H9 (cell line): ENCODE results near the gene MAPK13. TPM values are rescaled to one million over a fixed set of nuclear protein-coding genes. Genes with fewer than 3 reads are reported as not detected.

Experiments used
- DNase-seq: peaks from one replicate; pipeline ENCODE4 v3.0.0-alpha.2; 2017
- H2AFZ ChIP-seq: one replicate; pipeline ENCODE4 v1.6.1; 2013; ENCODE audit warnings: mild to moderate bottlenecking, low read length, control low read depth, moderate library complexity
- H2AK5ac ChIP-seq: 2 replicates; pipeline ENCODE4 v1.6.1; 2013; ENCODE audit warnings: low read length, control low read depth, mixed read lengths; ENCODE audit not compliant: insufficient read length
- H2BK120ac ChIP-seq: one replicate; pipeline ENCODE4 v1.6.1; 2013; ENCODE audit warnings: low read depth, mild to moderate bottlenecking, low read length, control low read depth, inconsistent platforms; ENCODE audit not compliant: poor library complexity, severe bottlenecking
- H2BK12ac ChIP-seq: 2 replicates; pipeline ENCODE4 v1.6.1; 2013; ENCODE audit warnings: low read length, control low read depth, mixed read lengths, low read depth; ENCODE audit not compliant: insufficient read length
- H2BK15ac ChIP-seq: 2 replicates; pipeline ENCODE4 v1.6.1; 2013; ENCODE audit warnings: low read depth, low read length, control low read depth
- H2BK20ac ChIP-seq: one replicate; pipeline ENCODE4 v1.6.1; 2013; ENCODE audit warnings: low read depth, mild to moderate bottlenecking, low read length, control low read depth, inconsistent platforms; ENCODE audit not compliant: poor library complexity, severe bottlenecking
- H2BK5ac ChIP-seq: 2 replicates; pipeline ENCODE4 v1.6.1; 2013; ENCODE audit warnings: low read length, control low read depth, mixed read lengths; ENCODE audit not compliant: insufficient read length
- H3K14ac ChIP-seq: 2 replicates; pipeline ENCODE4 v1.6.1; 2013; ENCODE audit warnings: low read length, control low read depth; ENCODE audit not compliant: insufficient read depth
- H3K18ac ChIP-seq: 2 replicates; pipeline ENCODE4 v1.6.1; 2013; ENCODE audit warnings: low read depth, mild to moderate bottlenecking, mixed read lengths, low read length, control low read depth; ENCODE audit not compliant: insufficient read length
- H3K23ac ChIP-seq: 2 replicates; pipeline ENCODE4 v1.6.1; 2013; ENCODE audit warnings: low read length, control low read depth, mixed read lengths, low read depth; ENCODE audit not compliant: insufficient read length
- H3K23me2 ChIP-seq: 2 replicates; pipeline ENCODE4 v1.6.1; 2013; ENCODE audit warnings: low read depth, mild to moderate bottlenecking, mixed read lengths, low read length, control low read depth; ENCODE audit not compliant: insufficient read length, poor library complexity, severe bottlenecking
- H3K27ac ChIP-seq: 2 replicates; pipeline ENCODE4 v1.5.1; 2013; ENCODE audit warnings: low read length, control low read depth, mixed read lengths, low read depth; ENCODE audit not compliant: insufficient read length
- H3K27me3 ChIP-seq: 2 replicates; pipeline ENCODE4 v1.6.1; 2013; ENCODE audit warnings: low read length, control low read depth, inconsistent platforms; ENCODE audit not compliant: insufficient read depth
- H3K4ac ChIP-seq: 2 replicates; pipeline ENCODE4 v1.6.1; 2013; ENCODE audit warnings: low read depth, mild to moderate bottlenecking, control low read depth, inconsistent platforms, low read length, moderate library complexity
- H3K4me1 ChIP-seq: 2 replicates; pipeline ENCODE4 v1.6.1; 2013; ENCODE audit warnings: low read length, control low read depth, inconsistent platforms; ENCODE audit not compliant: insufficient read depth
- H3K4me2 ChIP-seq: 2 replicates; pipeline ENCODE4 v1.6.1; 2013; ENCODE audit warnings: low read length, control low read depth, mixed read lengths; ENCODE audit not compliant: insufficient read length, insufficient read depth
- H3K56ac ChIP-seq: 2 replicates; pipeline ENCODE4 v1.6.1; 2013; ENCODE audit warnings: low read depth, mild to moderate bottlenecking, mixed read lengths, low read length, control low read depth; ENCODE audit not compliant: insufficient read length
- H3K79me1 ChIP-seq: 2 replicates; pipeline ENCODE4 v1.6.1; 2013; ENCODE audit warnings: low read depth, mild to moderate bottlenecking, moderate library complexity, low read length, control low read depth, inconsistent platforms; ENCODE audit not compliant: insufficient read depth, poor library complexity, severe bottlenecking
- H3K79me2 ChIP-seq: 2 replicates; pipeline ENCODE4 v1.6.1; 2013; ENCODE audit warnings: low read length, control low read depth, inconsistent platforms; ENCODE audit not compliant: insufficient read depth
- H3K9ac ChIP-seq: 2 replicates; pipeline ENCODE4 v1.6.1; 2013; ENCODE audit warnings: low read length, control low read depth, mixed read lengths; ENCODE audit not compliant: insufficient read length; ENCODE audit errors: extremely low read depth
- H3K9me3 ChIP-seq: one replicate; pipeline ENCODE4 v1.6.1; 2013; ENCODE audit warnings: low read depth, low read length, inconsistent platforms; ENCODE audit not compliant: control insufficient read depth
- H3T11ph ChIP-seq: one replicate; pipeline ENCODE4 v1.6.1; 2013; ENCODE audit warnings: mild to moderate bottlenecking, low read length, control low read depth, inconsistent platforms
- H4K20me1 ChIP-seq: one replicate; pipeline ENCODE4 v1.6.1; 2013; ENCODE audit not compliant: control insufficient read depth, insufficient read length, insufficient read depth
- H4K5ac ChIP-seq: 2 replicates; pipeline ENCODE4 v1.6.1; 2013; ENCODE audit warnings: low read depth, mild to moderate bottlenecking, mixed read lengths, low read length, control low read depth; ENCODE audit not compliant: insufficient read length
- H4K8ac ChIP-seq: replicated peaks from 2 replicates; pipeline ENCODE4 v1.6.1; 2013; ENCODE audit warnings: low read length, control low read depth, mixed read lengths, low read depth; ENCODE audit not compliant: insufficient read length
- H4K91ac ChIP-seq: 2 replicates; pipeline ENCODE4 v1.6.1; 2013; ENCODE audit warnings: low read depth, mild to moderate bottlenecking, moderate library complexity, mixed read lengths, low read length, control low read depth; ENCODE audit not compliant: insufficient read length
- H3K27ac Mint-ChIP-seq, 3 experiments: 2 replicates in 2 of 3; 3 replicates in 1 of 3; pipeline ENCODE4 v1.8.0; 2020 to 2021; ENCODE audit warnings: mixed read lengths in 3 of 3, mild to moderate bottlenecking in 1 of 3, moderate library complexity in 1 of 3
- H3K27me3 Mint-ChIP-seq: 2 replicates; pipeline ENCODE4 v1.8.0; 2021; ENCODE audit warnings: low read depth, mild to moderate bottlenecking, moderate library complexity, mixed read lengths
- H3K36me3 Mint-ChIP-seq, 3 experiments: 2 replicates in 2 of 3; 3 replicates in 1 of 3; pipeline ENCODE4 v1.8.0; 2020 to 2021; ENCODE audit warnings: low read depth in 3 of 3, mixed read lengths in 3 of 3; ENCODE audit not compliant: insufficient read depth in 1 of 3
- H3K4me1 Mint-ChIP-seq, 2 experiments: 2 replicates each; pipeline ENCODE4 v1.8.0; 2020; ENCODE audit warnings: mixed read lengths in 2 of 2
- H3K4me3 Mint-ChIP-seq, 2 experiments: 2 replicates in 1 of 2; 3 replicates in 1 of 2; pipeline ENCODE4 v1.8.0; 2020 to 2021; ENCODE audit warnings: mild to moderate bottlenecking in 2 of 2, mixed read lengths in 2 of 2, moderate library complexity in 1 of 2
- H3K9me3 Mint-ChIP-seq, 2 experiments: 2 replicates in 1 of 2; 3 replicates in 1 of 2; pipeline ENCODE4 v1.8.0; 2020; ENCODE audit warnings: mild to moderate bottlenecking in 2 of 2, mixed read lengths in 2 of 2, moderate library complexity in 1 of 2
- WGBS: extraction: QIAGEN DNeasy Blood & Tissue Kit; methylation state at CpG from one replicate; pipeline ENCODE4 v1.1.7; 2013; ENCODE audit warnings: missing lambda C conversion rate, low lambda C conversion rate, mixed read lengths; ENCODE audit not compliant: insufficient read length; ENCODE audit errors: extremely low coverage; 5-methylcytosine and 5-hydroxymethylcytosine counted together
- total RNA-seq: library from RNA; stranded (reverse); gene quantifications from 2 replicates; pipeline ENCODE4 v1.2.1, GENCODE V29; 2021
- TF ChIP-seq, protein P1 (sequence below): fragments of 200-600 bp; sonication (generic); conservative IDR thresholded peaks from 3 replicates; pipeline ENCODE4 v1.8.0; 2021; ENCODE audit warnings: antibody characterized with exemption, mild to moderate bottlenecking

The MAPK13 gene
- total RNA-seq, 1 experiment from 2014 or later, result 18.9 TPM

DNA sequence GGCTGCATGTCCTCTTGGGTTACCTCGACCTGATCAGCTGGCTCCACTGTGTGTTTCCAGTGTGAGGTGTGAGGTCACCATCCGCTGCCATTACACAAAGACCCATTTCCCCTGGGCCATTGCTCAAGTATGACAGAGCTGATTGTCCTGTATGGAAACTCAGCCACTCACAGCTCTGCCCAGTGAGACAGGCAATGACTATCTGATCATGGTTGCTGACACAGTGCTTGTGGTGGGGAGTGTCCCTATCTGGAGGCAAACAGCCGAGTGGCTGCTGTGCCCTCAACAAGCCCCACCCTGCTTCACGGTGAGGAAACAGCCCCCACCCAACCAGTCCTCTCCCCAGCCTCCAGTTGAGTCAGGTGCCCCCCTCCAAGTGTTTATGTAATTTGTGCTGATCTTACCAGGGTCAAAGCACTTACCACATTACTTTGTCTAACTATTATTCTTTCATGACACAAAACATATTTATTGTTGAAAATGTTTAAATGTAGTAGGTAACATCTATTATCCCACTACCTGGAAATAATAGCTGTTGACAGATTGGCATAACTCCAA is 11.7 kb upstream of the MAPK13 start:
- H3K27ac Mint-ChIP-seq, result no peak overlapping the region

More for the DNA sequence above, 11.7 kb upstream of the MAPK13 start:
- no peak overlapping the region for H4K8ac ChIP-seq
- peaks cover 0 to 3% (median 0%) of the 10 kb centered on the region in 3 experiments; a peak in 3 of 7 replicates for H3K36me3 Mint-ChIP-seq
- no peak overlapping the region for H3K4ac ChIP-seq
- no peak overlapping the region for H3K27ac ChIP-seq
- H3K23ac ChIP-seq, result no peak overlapping the region
- H3K27me3 Mint-ChIP-seq, result peaks cover 2% of the 10 kb centered on the region; the same call in 1 of the 2 replicates
- H3K4me1 Mint-ChIP-seq, result peaks cover 26% of the 10 kb centered on the region in 2 experiments
- no peak overlapping the region for H4K5ac ChIP-seq
- H3K4me3 Mint-ChIP-seq, result no peak overlapping the region
- TF ChIP-seq, protein P1, sequence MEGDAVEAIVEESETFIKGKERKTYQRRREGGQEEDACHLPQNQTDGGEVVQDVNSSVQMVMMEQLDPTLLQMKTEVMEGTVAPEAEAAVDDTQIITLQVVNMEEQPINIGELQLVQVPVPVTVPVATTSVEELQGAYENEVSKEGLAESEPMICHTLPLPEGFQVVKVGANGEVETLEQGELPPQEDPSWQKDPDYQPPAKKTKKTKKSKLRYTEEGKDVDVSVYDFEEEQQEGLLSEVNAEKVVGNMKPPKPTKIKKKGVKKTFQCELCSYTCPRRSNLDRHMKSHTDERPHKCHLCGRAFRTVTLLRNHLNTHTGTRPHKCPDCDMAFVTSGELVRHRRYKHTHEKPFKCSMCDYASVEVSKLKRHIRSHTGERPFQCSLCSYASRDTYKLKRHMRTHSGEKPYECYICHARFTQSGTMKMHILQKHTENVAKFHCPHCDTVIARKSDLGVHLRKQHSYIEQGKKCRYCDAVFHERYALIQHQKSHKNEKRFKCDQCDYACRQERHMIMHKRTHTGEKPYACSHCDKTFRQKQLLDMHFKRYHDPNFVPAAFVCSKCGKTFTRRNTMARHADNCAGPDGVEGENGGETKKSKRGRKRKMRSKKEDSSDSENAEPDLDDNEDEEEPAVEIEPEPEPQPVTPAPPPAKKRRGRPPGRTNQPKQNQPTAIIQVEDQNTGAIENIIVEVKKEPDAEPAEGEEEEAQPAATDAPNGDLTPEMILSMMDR, result no peak
- no peak overlapping the region for H4K91ac ChIP-seq
- H2BK120ac ChIP-seq, result no peak overlapping the region
- H3T11ph ChIP-seq, result no peak overlapping the region
- no peaks in the 10 kb centered on the region for H3K79me1 ChIP-seq
- H3K9me3 ChIP-seq, result no peaks in the 10 kb centered on the region
- no peak overlapping the region for H2BK15ac ChIP-seq
- no peak overlapping the region for H2AFZ ChIP-seq
- no peaks in the 10 kb centered on the region for H3K27me3 ChIP-seq
- peaks cover 4% of the 10 kb centered on the region for H3K4me1 ChIP-seq
- H3K9ac ChIP-seq, result no peak overlapping the region
- H2BK12ac ChIP-seq, result no peak overlapping the region
- no peak overlapping the region for H3K56ac ChIP-seq
- H4K20me1 ChIP-seq, result no peaks in the 10 kb centered on the region
- no peak overlapping the region for H3K14ac ChIP-seq
- no peak for DNase-seq
- H3K79me2 ChIP-seq, result no peaks in the 10 kb centered on the region
- no peaks in the 10 kb centered on the region for H3K9me3 Mint-ChIP-seq
- H2BK20ac ChIP-seq, result no peak overlapping the region
- no peak overlapping the region for H3K4me2 ChIP-seq
- no peak overlapping the region for H3K18ac ChIP-seq
- H3K23me2 ChIP-seq, result no peaks in the 10 kb centered on the region
- H2AK5ac ChIP-seq, result no peak overlapping the region
- H2BK5ac ChIP-seq, result no peak overlapping the region
- WGBS, result no CpG with 5 or more reads among the region's 4 CpGs
